Thoracic aorta (tissue), 2 donors: ENCODE results near the gene SMIM35. TPM values are rescaled to one million over a fixed set of nuclear protein-coding genes. Genes with fewer than 3 reads are reported as not detected.

Source experiments
- ATAC-seq: fragments of 150-250 bp; one replicate; pipeline ENCODE4 v1.8.0; 2017; ENCODE audit warnings: low read depth; ENCODE audit not compliant: insufficient number of reproducible peaks, low FRiP score
- DNase-seq: peaks from one replicate; pipeline ENCODE4 v3.0.0-alpha.2; 2020; ENCODE audit warnings: low spot score
- H3K27ac ChIP-seq, 2 donors: fragments of 200-600 bp; sonication (generic); 1 replicate in 1 of 2; 2 replicates in 1 of 2; pipeline ENCODE4 v1.5.1; 2016; ENCODE audit warnings: mild to moderate bottlenecking in 2 of 2, moderate library complexity in 2 of 2
- H3K27me3 ChIP-seq: fragments of 200-600 bp; sonication (generic); replicated peaks from 2 replicates; pipeline ENCODE4 v1.6.0; 2016; ENCODE audit warnings: mild to moderate bottlenecking; ENCODE audit not compliant: insufficient read depth
- H3K36me3 ChIP-seq: fragments of 200-600 bp; sonication (generic); one replicate; pipeline ENCODE4 v1.5.1; 2016
- H3K4me1 ChIP-seq, 2 donors: fragments of 200-600 bp; sonication (generic); 1 replicate in 1 of 2; 2 replicates in 1 of 2; pipeline versions ENCODE4 v1.5.1 to v1.6.0; 2016; ENCODE audit warnings: low read depth in 2 of 2, mild to moderate bottlenecking in 1 of 2; ENCODE audit not compliant: control insufficient read depth in 1 of 2
- H3K4me3 ChIP-seq: fragments of 200-600 bp; sonication (generic); 2 replicates; pipeline ENCODE4 v1.5.1; 2016; ENCODE audit warnings: mild to moderate bottlenecking
- H3K9me3 ChIP-seq: fragments of 200-600 bp; sonication (generic); 2 replicates; pipeline ENCODE4 v1.5.1; 2016
- CTCF ChIP-seq: fragments of 200-600 bp; sonication (generic); IDR thresholded peaks from one replicate; pipeline ENCODE4 v1.5.1; 2019; ENCODE audit warnings: antibody characterized with exemption
- total RNA-seq, 2 donors: library from RNA; depleted of rRNA; stranded (reverse); fragments of >200 nt; gene quantifications; one replicate each; pipeline versions ENCODE4 v1.1.0 to v1.2.3, GENCODE V29; 2016

Gene SMIM35
- total RNA-seq, 2 donors from 2014 or later = not detected

GRCh38 chr11:118007040-118007439 lies 79.7 kb downstream of the SMIM35 start:
- TF ChIP-seq CTCF = no peak
- ATAC-seq = no peak

GRCh38 chr11:118006153-118006534 lies 80.6 kb downstream of the SMIM35 start:
- Histone ChIP-seq H3K27ac (no peak overlapping the region), H3K4me3 (no peak overlapping the region), H3K27me3 (no peaks in the 10 kb centered on the region), H3K4me1 (no peaks in the 10 kb centered on the region), H3K9me3 (no peaks in the 10 kb centered on the region), H3K36me3 (no peaks in the 10 kb centered on the region)
- TF ChIP-seq CTCF = no peak
- ATAC-seq (no peak), DNase-seq (no peak)

More at GRCh38 chr11:118007040-118007439, 79.7 kb downstream of the SMIM35 start:
- H3K27me3 ChIP-seq = no peaks in the 10 kb centered on the region
- no peaks in the 10 kb centered on the region for H3K4me1 ChIP-seq
- no peaks in the 10 kb centered on the region for H3K36me3 ChIP-seq
- H3K4me3 ChIP-seq = no peak overlapping the region
- DNase-seq = no peak
- no peaks in the 10 kb centered on the region for H3K9me3 ChIP-seq
- no peak overlapping the region for H3K27ac ChIP-seq

DNA sequence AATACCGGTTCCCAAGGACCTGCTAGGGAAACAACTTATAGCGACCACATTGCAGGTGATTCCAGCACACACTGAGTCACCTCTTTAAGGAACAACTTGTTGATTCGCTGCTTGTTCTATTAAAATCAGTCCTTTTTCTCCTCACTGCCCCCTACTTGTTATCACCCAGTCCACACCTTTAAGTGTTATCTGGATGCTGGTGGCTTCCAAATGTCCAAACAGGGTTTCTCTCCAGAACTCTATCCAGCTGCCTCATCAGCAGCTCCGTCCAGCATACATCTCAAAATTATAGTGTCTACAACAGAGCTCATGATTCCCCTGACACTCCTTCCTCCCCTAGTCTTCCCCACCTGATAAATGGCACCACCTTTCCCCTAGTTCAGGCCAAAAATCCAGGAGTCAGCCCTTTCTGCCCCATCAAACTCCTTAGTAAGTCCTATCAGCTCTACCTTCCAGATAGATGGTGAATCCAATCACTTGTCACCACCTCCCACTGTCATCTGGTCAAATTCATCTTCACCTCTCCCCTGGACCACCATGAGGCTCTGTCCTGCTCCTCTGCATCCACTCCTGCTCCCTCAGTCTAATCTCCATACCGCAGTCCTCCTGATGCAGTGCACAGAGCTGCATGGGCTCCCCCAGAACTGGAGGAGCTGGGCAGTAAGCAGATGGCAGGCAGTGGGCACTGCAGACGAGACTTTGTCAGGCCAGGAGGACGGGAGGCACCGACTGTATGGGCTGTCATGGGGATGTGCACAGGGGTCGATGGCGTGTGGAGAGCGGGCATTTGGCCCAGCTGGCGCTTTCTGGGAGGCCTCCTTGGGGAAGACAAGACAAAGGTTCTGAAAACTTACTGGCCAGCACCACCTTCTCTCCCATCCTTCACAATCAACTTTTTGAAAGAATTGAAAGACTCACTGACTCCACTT lies 81.3 kb downstream of the SMIM35 start:
- no peaks in the 10 kb centered on the region for H3K27me3 ChIP-seq
- no peak for TF ChIP-seq CTCF
- no peaks in the 10 kb centered on the region for H3K36me3 ChIP-seq
- no peaks in the 10 kb centered on the region for H3K4me1 ChIP-seq
- no peaks in the 10 kb centered on the region for H3K9me3 ChIP-seq
- H3K27ac ChIP-seq = no peak overlapping the region
- no peak for ATAC-seq
- DNase-seq = no peak
- no peak overlapping the region for H3K4me3 ChIP-seq

DNA sequence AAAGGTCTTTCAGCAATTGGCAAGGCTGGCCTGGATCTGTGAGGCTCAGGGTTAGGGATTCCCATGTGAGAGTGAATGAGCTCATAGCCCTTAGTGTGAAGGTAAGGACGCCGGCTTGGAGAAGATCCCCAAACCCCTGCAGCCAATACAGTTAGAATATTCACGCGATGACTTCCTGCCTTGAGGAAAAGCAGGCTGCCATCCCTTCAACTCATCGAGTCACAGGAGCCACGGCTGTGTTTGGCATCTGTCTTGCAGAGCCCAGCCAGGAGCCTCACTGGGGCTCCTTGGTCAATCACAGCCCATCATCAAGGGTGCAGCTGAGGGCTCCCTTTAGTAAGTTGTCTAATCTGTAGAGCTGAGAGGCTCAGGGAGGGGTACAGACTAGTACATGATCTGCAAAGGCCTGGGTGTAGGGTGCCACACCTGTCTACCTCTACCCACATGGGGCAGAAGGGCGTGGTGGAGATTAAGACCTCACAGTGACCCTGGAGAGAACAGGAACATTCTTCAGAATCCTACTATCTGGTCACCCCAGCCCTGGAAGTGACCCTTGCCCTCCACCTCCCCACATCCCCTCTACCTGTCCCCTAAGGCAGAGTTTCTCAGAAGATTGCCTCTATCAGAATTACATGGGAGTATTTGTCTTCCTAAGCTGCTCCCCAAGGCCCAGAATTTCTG lies 82.1 kb downstream of the SMIM35 start:
- Histone ChIP-seq H3K36me3 (no peaks in the 10 kb centered on the region), H3K4me1 (no peaks in the 10 kb centered on the region), H3K4me3 (no peak overlapping the region), H3K27ac (no peak overlapping the region), H3K27me3 (no peaks in the 10 kb centered on the region), H3K9me3 (no peaks in the 10 kb centered on the region)
- DNase-seq (no peak), ATAC-seq (no peak)
- TF ChIP-seq CTCF = no peak

GRCh38 chr11:118003456-118003855 lies 83.3 kb downstream of the SMIM35 start:
- no peaks in the 10 kb centered on the region for H3K27me3 ChIP-seq
- H3K27ac ChIP-seq = no peak overlapping the region
- no peak overlapping the region for H3K4me3 ChIP-seq
- no peak for TF ChIP-seq CTCF
- no peaks in the 10 kb centered on the region for H3K9me3 ChIP-seq
- H3K36me3 ChIP-seq = no peaks in the 10 kb centered on the region
- DNase-seq (no peak), ATAC-seq (no peak)
- H3K4me1 ChIP-seq = no peaks in the 10 kb centered on the region
